GM23338 (cell line): ENCODE measurements around the gene SARDH.

Experiments
- CREB1 ChIP-seq: fragments of 250-450 bp; sonication (Bioruptor Pico); IDR thresholded peaks from 2 replicates; pipeline ENCODE4 v1.5.0; 2020; ENCODE audit warnings: low read depth, mild to moderate bottlenecking, moderate library complexity
- EZH2 ChIP-seq: fragments of 200-600 bp; sonication (generic); IDR thresholded peaks from one replicate; pipeline ENCODE4 v1.8.0; 2017; ENCODE audit warnings: antibody characterized with exemption, mild to moderate bottlenecking, low read depth; ENCODE audit not compliant: unreplicated experiment
- JUNB ChIP-seq: IDR thresholded peaks from one replicate; pipeline ENCODE4 v1.6.1; 2016; ENCODE audit warnings: antibody characterized with exemption; ENCODE audit not compliant: unreplicated experiment
- TF ChIP-seq, protein P1 (sequence below), 2 experiments: fragments of 200-600 bp in 1 of 2; sonication (generic) in 1 of 2; conservative IDR thresholded peaks; 2 replicates each; pipeline versions ENCODE4 v1.5.1 to v1.6.1; 2016 to 2017; ENCODE audit warnings: antibody characterized with exemption in 2 of 2, low read depth in 2 of 2, mild to moderate bottlenecking in 2 of 2, moderate library complexity in 1 of 2
- TF ChIP-seq, protein P2 (sequence below): IDR thresholded peaks from one replicate; pipeline ENCODE4 v1.6.1; 2018; ENCODE audit warnings: antibody characterized with exemption; ENCODE audit not compliant: unreplicated experiment

DNA sequence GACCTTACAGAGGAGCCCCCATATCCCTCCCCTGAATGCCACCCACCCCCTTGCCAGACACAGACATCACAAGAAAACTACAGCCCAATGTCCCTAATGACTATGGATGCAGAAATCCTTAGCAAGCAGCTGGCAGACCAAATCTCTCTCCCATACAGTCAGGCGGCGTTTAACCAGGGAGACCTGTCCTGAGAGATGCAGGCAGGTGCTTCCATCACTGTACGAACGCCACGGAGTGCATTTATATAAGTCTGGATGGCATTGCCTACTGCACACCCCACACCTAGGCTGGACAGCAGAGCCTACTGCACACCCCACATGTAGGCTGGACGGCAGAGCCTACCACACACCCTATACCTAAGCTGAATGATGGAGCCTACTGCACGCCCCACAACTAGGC, 34.4 kb upstream of the SARDH start:
- TF ChIP-seq EZH2 (no peak), JUNB (no peak), CREB1 (CRISPR knock-in tag) (no peak)
- TF ChIP-seq, protein P1, sequence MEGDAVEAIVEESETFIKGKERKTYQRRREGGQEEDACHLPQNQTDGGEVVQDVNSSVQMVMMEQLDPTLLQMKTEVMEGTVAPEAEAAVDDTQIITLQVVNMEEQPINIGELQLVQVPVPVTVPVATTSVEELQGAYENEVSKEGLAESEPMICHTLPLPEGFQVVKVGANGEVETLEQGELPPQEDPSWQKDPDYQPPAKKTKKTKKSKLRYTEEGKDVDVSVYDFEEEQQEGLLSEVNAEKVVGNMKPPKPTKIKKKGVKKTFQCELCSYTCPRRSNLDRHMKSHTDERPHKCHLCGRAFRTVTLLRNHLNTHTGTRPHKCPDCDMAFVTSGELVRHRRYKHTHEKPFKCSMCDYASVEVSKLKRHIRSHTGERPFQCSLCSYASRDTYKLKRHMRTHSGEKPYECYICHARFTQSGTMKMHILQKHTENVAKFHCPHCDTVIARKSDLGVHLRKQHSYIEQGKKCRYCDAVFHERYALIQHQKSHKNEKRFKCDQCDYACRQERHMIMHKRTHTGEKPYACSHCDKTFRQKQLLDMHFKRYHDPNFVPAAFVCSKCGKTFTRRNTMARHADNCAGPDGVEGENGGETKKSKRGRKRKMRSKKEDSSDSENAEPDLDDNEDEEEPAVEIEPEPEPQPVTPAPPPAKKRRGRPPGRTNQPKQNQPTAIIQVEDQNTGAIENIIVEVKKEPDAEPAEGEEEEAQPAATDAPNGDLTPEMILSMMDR (conservative IDR thresholded peaks at IDR 0.05; ENCODE audit: low read depth in 2 of 2): no peak
- TF ChIP-seq, protein P2, sequence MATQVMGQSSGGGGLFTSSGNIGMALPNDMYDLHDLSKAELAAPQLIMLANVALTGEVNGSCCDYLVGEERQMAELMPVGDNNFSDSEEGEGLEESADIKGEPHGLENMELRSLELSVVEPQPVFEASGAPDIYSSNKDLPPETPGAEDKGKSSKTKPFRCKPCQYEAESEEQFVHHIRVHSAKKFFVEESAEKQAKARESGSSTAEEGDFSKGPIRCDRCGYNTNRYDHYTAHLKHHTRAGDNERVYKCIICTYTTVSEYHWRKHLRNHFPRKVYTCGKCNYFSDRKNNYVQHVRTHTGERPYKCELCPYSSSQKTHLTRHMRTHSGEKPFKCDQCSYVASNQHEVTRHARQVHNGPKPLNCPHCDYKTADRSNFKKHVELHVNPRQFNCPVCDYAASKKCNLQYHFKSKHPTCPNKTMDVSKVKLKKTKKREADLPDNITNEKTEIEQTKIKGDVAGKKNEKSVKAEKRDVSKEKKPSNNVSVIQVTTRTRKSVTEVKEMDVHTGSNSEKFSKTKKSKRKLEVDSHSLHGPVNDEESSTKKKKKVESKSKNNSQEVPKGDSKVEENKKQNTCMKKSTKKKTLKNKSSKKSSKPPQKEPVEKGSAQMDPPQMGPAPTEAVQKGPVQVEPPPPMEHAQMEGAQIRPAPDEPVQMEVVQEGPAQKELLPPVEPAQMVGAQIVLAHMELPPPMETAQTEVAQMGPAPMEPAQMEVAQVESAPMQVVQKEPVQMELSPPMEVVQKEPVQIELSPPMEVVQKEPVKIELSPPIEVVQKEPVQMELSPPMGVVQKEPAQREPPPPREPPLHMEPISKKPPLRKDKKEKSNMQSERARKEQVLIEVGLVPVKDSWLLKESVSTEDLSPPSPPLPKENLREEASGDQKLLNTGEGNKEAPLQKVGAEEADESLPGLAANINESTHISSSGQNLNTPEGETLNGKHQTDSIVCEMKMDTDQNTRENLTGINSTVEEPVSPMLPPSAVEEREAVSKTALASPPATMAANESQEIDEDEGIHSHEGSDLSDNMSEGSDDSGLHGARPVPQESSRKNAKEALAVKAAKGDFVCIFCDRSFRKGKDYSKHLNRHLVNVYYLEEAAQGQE: no peak
